ENCODE measurements around the gene PIK3C3.

PIK3C3 gene

DNA sequence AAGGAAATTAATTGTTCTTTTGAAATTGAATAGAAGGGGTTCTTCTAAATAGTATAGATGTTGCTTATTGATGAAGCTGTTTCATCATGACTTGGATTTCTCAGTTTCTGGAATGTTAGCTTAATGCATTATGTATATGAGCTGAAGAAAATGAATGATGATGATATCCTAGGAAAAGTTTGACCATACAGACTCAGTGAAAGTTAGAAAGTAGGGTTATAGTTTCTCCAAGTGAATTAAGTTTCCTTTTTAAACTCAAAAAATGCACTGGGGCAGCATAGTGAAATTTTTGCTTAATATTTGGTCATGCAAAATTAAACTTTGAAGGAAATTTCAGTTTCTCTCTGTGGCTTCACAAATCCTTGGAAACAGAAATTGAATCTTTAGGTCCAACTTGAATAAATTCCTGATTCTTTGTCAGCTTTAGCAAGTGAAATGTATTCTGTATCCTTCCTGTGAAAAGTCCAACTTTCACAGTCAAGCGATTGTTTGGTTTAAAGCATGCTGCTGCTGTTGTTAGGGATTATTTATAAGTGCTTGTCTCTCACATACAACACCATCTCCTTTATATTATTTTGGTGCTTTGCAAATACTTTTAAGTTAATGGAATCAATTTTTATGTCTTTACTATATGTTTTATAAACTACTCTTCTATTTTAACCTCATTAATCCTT lies 78.2 kb downstream of the PIK3C3 start:
- ChIA-PET POLR2A (no interaction called here), CTCF (interaction anchor here (0.6 kb wide), 1 partner anchor 20 kb away, joined by 3 read pairs; no protein-coding TSS in a partner anchor)
- DNase-seq (ENCODE audit: extremely low spot score) = no peak
- TF ChIP-seq, protein P1, sequence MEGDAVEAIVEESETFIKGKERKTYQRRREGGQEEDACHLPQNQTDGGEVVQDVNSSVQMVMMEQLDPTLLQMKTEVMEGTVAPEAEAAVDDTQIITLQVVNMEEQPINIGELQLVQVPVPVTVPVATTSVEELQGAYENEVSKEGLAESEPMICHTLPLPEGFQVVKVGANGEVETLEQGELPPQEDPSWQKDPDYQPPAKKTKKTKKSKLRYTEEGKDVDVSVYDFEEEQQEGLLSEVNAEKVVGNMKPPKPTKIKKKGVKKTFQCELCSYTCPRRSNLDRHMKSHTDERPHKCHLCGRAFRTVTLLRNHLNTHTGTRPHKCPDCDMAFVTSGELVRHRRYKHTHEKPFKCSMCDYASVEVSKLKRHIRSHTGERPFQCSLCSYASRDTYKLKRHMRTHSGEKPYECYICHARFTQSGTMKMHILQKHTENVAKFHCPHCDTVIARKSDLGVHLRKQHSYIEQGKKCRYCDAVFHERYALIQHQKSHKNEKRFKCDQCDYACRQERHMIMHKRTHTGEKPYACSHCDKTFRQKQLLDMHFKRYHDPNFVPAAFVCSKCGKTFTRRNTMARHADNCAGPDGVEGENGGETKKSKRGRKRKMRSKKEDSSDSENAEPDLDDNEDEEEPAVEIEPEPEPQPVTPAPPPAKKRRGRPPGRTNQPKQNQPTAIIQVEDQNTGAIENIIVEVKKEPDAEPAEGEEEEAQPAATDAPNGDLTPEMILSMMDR (IDR thresholded peaks at IDR 0.05; ENCODE audit: control extremely low read depth, extremely low read depth, low read depth, missing control alignments) = no peak

DNA sequence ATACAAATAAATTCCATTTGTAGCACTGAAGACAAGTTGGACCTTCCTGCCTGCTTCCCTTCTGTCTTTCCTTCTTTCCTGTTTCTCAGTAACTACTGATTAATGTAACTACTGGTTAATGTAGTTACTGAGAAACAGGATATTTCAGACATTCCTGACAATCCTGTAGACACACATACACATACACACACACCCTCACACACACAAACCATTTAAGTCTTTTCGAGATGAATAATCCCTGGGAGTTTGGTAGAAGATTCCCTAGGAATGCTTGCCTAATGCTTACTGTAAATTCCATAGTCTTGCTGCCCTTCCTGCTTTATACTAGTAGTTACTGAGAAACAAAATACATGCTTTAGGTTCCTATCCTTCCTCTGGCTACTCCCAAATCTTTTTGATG lies 83.9 kb downstream of the PIK3C3 start:
- TF ChIP-seq, protein P1 (IDR thresholded peaks at IDR 0.05; ENCODE audit: control extremely low read depth, extremely low read depth, low read depth, missing control alignments) = no peak
- ChIA-PET CTCF (interaction anchor here (1.0 to 3.8 kb wide), 3 partner anchors 11 to 15 kb away, joined by 3 to 17 read pairs (median 16); no protein-coding TSS in a partner anchor), POLR2A (interaction anchor here (0.6 kb wide), 1 partner anchor 37 kb away, joined by 4 read pairs; no protein-coding TSS in a partner anchor)
- no peak for DNase-seq (ENCODE audit: extremely low spot score)

DNA sequence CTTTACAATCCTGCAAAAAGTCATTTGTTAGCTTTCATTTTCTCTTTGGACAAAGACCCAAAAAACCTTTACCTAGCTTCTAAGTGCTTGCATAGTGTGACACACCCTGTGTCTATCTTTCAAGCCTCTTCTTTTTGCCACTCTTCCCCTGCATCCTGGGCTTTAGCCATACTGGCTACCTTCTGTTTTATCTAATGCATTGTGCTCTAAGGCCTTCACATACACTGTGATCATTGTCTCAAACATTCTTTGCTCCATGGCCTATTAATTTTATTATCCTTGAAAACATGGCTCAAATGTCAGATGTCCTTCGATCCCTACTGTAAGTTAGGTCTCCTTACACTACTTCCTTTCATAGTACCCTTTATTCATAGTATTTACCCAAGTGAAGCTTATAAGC lies 84.4 kb downstream of the PIK3C3 start:
- CTCF ChIA-PET = interaction anchor here (1.0 to 3.8 kb wide), 3 partner anchors 12 to 14 kb away, joined by 3 to 17 read pairs (median 16); no protein-coding TSS in a partner anchor
- TF ChIP-seq, protein P1 (IDR thresholded peaks at IDR 0.05; ENCODE audit: control extremely low read depth, extremely low read depth, low read depth, missing control alignments) = no peak
- POLR2A ChIA-PET = interaction anchor here (0.6 kb wide), 1 partner anchor 36 kb away, joined by 4 read pairs; no protein-coding TSS in a partner anchor
- DNase-seq (ENCODE audit: extremely low spot score) = no peak

DNA sequence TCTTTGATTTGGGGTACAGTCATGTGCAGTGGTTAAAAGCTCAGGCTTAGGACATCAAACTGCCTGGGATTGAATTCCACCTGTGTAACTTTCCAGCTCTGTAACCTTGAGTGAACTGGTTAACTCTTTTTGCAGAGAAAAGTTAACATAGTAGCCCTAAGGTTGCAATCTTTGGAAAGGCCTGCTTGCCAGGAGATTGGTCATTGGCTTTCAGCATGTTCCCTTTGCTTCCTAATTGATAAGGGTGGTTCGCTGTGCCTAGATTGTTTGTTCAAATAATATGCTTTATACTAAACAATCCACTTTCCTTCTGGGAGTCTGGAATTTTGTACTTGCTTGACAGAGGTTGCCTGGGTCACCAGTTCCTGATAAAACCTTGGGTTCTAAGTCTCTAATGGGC lies 86.8 kb downstream of the PIK3C3 start:
- CTCF ChIA-PET = interaction anchor here (1.1 to 3.8 kb wide), 3 partner anchors 12 to 556 kb away, joined by 4 to 17 read pairs (median 16); no protein-coding TSS in a partner anchor
- POLR2A ChIA-PET = no interaction called here
- DNase-seq (ENCODE audit: extremely low spot score) = no peak
- TF ChIP-seq, protein P1 (IDR thresholded peaks at IDR 0.05; ENCODE audit: control extremely low read depth, extremely low read depth, low read depth, missing control alignments) = no peak

DNA sequence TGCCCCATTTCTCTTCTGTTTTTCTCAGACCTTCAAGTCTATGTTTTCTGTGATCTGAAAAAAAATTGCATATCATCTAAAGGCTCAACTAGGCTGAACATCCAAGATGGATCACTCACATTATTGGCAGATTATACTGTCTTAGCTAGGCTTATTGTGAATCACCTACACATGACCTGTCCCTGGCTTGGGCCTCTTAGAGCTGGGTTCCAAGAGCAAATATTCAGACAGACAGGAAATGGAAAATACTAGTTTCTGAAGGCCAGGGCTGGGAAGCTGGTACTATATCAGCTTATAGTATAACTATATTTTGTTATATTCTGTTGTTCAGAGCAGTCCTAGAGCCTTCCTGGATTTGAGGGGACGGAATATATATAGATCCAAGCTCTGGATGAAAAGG lies 90.3 kb downstream of the PIK3C3 start:
- DNase-seq (ENCODE audit: extremely low spot score) = no peak
- CTCF ChIA-PET = interaction anchor here (0.7 to 3.4 kb wide), 3 partner anchors 8 to 17 kb away, joined by 3 to 14 read pairs (median 6); no protein-coding TSS in a partner anchor
- POLR2A ChIA-PET = no interaction called here
- TF ChIP-seq, protein P1 (IDR thresholded peaks at IDR 0.05; ENCODE audit: control extremely low read depth, extremely low read depth, low read depth, missing control alignments) = no peak

DNA sequence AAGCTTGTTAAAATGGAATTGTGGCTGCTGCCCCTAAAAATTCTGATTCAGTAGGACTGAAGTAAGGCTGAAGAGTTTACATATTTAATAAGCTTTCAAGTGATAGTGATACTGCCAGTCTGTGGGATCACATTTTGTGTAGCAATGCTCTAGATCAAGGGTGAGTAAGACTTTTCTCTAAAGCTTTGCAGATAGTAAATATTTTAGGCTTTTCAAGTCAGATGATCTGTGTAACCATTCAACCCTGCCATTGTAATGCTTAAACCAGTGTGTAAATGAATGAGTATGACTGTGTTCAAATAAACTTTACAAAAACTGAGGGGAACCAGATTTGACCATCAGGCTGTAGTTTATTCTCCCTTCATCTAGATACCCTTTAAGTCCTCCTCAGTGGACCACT lies 92.7 kb downstream of the PIK3C3 start:
- no peak for DNase-seq (ENCODE audit: extremely low spot score)
- TF ChIP-seq, protein P1 (IDR thresholded peaks at IDR 0.05; ENCODE audit: control extremely low read depth, extremely low read depth, low read depth, missing control alignments) = no peak
- ChIA-PET CTCF (interaction anchor here (1.5 to 8.9 kb wide), 3 partner anchors 20 to 250 kb away, joined by 4 to 115 read pairs (median 8); no protein-coding TSS in a partner anchor), POLR2A (no interaction called here)
